GM18868 (cell line): Measurements from ENCODE around the gene TMCO5A.

Source experiments
- ATAC-seq: cut with Tn5 transposase; IDR thresholded peaks from one replicate; pipeline ENCODE4 v1.9.1; 2021; ENCODE audit warnings: mild to moderate bottlenecking, moderate library complexity; ENCODE audit not compliant: unreplicated experiment

The TMCO5A gene

DNA sequence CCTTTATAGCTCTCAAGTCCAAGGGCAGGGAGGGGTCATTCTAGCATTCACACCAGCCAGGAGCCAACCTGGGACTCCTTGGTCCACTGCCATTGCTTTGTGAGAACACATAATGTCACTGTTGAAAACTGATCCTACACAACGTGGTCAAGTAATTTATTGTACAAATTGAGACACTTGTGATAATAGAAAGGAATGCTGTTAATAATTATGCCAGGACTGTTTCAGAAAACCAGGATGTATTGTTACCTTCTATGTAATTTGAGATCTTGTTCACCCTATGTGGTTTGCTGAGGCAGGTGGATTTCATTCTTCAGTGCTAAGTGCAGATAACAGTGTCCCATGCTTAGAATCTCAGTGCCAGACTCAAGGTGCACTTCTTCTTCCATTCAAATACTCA is 33.3 kb downstream of the TMCO5A start:
- ATAC-seq = no peak

DNA sequence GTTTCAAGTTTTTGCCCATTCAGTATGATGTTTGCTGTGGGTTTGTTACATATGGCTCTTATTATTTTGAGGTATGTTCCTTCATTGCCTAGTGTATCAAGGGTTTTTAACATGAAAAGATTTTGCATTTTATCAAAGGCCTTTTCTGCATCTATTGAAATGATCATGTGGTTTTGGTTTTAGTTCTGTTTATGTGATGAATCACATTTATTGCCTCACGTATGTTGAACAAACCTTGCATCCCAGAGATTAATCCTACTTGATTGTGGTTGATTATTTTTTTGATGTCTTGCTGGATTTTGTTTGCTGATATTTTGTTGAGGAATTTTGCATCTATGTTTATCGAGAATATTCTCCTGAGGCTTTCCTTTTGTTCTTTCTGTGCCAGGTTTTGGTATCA is 39.4 kb downstream of the TMCO5A start:
- no peak for ATAC-seq

GRCh38 chr15:37978231-37978630 is 43.8 kb downstream of the TMCO5A start:
- no peak for ATAC-seq

GRCh38 chr15:37979671-37980409 is 45.4 kb downstream of the TMCO5A start:
- ATAC-seq = no peak

DNA sequence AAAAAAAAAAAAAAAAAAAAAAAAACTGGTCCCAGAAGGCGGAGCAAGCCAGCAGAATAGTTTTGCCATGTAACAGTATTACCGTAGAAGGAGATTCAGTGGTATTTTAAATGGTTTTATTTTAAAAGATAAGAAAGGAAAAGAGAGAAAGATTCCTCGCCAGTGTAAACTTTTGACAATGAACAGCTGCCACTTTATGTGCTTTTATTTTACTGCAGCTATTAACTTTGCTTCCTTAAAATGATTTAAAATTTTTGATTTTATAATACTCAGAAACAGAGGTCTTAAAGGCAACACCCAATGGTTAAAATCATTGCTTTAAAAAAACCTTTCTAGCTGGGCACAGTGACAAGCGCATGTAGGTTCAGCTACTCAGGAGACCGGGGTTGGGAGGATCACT is 46.8 kb downstream of the TMCO5A start:
- no peak for ATAC-seq

- ATAC-seq = no peak
These were observed 47.3 kb downstream of the TMCO5A start for GRCh38 chr15:37981775-37982174.

DNA sequence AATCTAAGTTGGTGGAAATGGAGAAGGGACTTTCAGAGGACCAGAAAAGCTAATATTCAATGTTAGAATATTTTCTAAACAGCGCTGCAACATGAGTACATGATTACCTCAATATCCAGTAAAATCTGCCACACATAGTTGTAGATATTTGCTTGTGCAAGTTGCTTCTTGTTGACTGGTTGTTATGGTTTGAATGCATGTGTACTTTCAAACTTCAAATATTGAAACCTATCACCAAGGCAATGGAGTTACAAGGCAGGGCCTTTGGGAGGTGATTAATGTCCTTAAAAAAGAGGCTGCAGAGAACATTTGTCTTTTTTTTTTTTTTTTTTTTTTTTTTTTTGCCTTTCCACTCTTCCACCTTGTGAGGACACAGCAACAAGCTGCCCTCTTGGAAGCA is 49.9 kb downstream of the TMCO5A start:
- no peak for ATAC-seq

DNA sequence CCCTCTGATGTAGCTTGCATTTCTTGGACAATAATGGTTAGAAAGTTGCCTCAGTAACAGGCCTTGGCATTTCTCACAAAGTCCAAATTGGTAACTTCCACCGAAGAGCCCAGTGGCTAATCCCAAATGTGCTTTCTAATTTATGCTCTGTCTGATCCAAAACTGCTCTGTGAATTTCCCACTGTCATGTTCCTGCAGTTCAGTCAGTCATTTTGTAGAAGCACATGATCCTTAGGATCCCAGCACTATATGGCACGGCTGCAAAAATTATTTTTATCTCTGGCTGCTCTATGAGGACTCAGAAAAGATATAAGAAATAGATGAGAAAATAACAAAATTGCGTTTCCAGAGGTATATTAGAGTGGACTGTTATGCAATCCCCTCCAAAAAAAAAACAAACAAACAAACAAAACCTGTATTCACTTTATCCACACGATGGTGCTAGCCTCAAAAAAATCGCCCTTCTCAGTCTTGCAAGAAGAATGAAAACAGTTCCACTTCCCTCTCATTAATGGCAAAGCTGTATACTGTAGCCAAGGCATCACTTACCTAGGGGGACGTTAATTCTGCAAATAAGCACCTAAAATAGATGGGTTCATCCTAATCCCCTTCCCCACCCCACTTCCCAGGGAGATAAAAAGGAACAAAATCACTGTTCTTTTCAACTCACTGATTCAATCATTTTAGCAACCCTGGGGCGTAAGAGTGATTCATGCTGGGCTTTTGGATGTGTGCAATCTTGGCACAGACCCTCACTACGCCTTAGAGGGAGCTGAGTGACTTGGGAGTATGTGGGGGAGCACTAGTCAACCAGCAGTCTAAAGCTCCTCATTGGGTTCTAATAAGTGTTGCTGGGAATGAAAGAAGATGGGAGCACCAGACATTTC is 61.3 kb downstream of the TMCO5A start:
- peak; percentile 96 for ATAC-seq
